Activated CD8-positive, alpha-beta T cell treated with anti-CD3 and anti-CD28 coated beads for 36 hours (primary cell): ENCODE measurements around the gene UNC45A. TPM values are rescaled to one million over a fixed set of nuclear protein-coding genes. Genes with fewer than 3 reads are reported as not detected.

Experiments
- ATAC-seq: fragments of 200-7000 bp; cut with Tn5 transposase; one replicate; pipeline ENCODE4 v1.10.0; 2021; ENCODE audit warnings: mild to moderate bottlenecking, moderate library complexity
- CTCF ChIA-PET: fragments of 350-600 bp; sonication (Branson Sonifier 250); formaldehyde crosslinking; loops from one replicate; lab custom pipeline; 2021; ENCODE audit warnings: antibody characterized with exemption; lab: Charles Lee
- POLR2A ChIA-PET: fragments of 350-600 bp; sonication (Branson Sonifier 250); formaldehyde crosslinking; loops from one replicate; lab custom pipeline; 2021; ENCODE audit warnings: antibody characterized with exemption; lab: Charles Lee
- DNase-seq: peaks from one replicate; pipeline ENCODE4 v3.0.0-alpha.2; 2020
- H3K27ac Mint-ChIP-seq: one replicate; pipeline ENCODE4 v1.8.0; 2021; ENCODE audit warnings: mild to moderate bottlenecking, mixed read lengths
- H3K27me3 Mint-ChIP-seq: one replicate; pipeline ENCODE4 v1.8.0; 2021; ENCODE audit warnings: mixed read lengths
- H3K36me3 Mint-ChIP-seq: one replicate; pipeline ENCODE4 v1.8.0; 2021; ENCODE audit warnings: low read depth, mixed read lengths
- H3K4me1 Mint-ChIP-seq: one replicate; pipeline ENCODE4 v1.8.0; 2021; ENCODE audit warnings: low read depth, mixed read lengths
- H3K4me3 Mint-ChIP-seq: one replicate; pipeline ENCODE4 v1.8.0; 2021; ENCODE audit warnings: mild to moderate bottlenecking, moderate library complexity, mixed read lengths
- H3K9me3 Mint-ChIP-seq: one replicate; pipeline ENCODE4 v1.8.0; 2021; ENCODE audit warnings: mixed read lengths
- CTCF ChIP-seq: fragments of 200-600 bp; IDR thresholded peaks from one replicate; pipeline ENCODE4 v1.8.0; 2022; ENCODE audit warnings: antibody characterized with exemption, mild to moderate bottlenecking
- intact Hi-C: fragments of 100-400 bp; cut with micrococcal nuclease; formaldehyde crosslinking; loops from one replicate; pipeline ENCODE4 v1.10.0; 2022
- total RNA-seq, 2 experiments: library from RNA; stranded (reverse); gene quantifications; one replicate each; pipeline ENCODE4 v1.2.3, GENCODE V29; 2021

UNC45A gene
- total RNA-seq, 2 experiments from 2014 or later = 65.0 to 66.8 TPM

- ChIA-PET CTCF (interaction anchor here (2.3 kb wide), 1 partner anchor 19 kb away, joined by 10 read pairs; the partner anchor contains the start of gene HDDC3), POLR2A (no interaction called here)
- Mint-ChIP-seq H3K27ac (no peak overlapping the region), H3K4me3 (no peak overlapping the region), H3K36me3 (peaks cover 30% of the 10 kb centered on the region), H3K9me3 (no peaks in the 10 kb centered on the region), H3K4me1 (peaks cover 2% of the 10 kb centered on the region), H3K27me3 (no peaks in the 10 kb centered on the region)
- ATAC-seq = no peak
- DNase-seq = no peak
- TF ChIP-seq CTCF = no peak
- intact Hi-C loops = no loop called here
Measured at GRCh38 chr15:90950676-90951075, 15.6 kb downstream of the UNC45A start.

- intact Hi-C loops = no loop called here
- no peak for TF ChIP-seq CTCF
- H3K27ac Mint-ChIP-seq = peak overlapping the region; percentile 53
- no peak for DNase-seq
- H3K27me3 Mint-ChIP-seq = no peaks in the 10 kb centered on the region
- H3K4me1 Mint-ChIP-seq = peaks cover 5% of the 10 kb centered on the region
- H3K4me3 Mint-ChIP-seq = no peak overlapping the region
- H3K9me3 Mint-ChIP-seq = no peaks in the 10 kb centered on the region
- CTCF ChIA-PET = interaction anchor here (1.0 to 8.0 kb wide), 3 partner anchors 19 to 80 kb away, joined by 4 to 178 read pairs (median 10); partner anchors contain the start of genes HDDC3, MAN2A2 and UNC45A
- POLR2A ChIA-PET = interaction anchor here (0.9 to 8.3 kb wide), 2 partner anchors 15 to 24 kb away, joined by 3 to 98 read pairs; partner anchors contain the start of genes HDDC3 and UNC45A
- peaks cover 36% of the 10 kb centered on the region for H3K36me3 Mint-ChIP-seq
- no peak for ATAC-seq
Measured at GRCh38 chr15:90952901-90953677, 18.0 kb downstream of the UNC45A start.

- TF ChIP-seq CTCF = no peak
- POLR2A ChIA-PET = interaction anchor here (0.7 to 8.3 kb wide), 11 partner anchors 16 to 73 kb away, joined by 3 to 98 read pairs (median 4); partner anchors contain the start of genes HDDC3 and UNC45A
- Mint-ChIP-seq H3K9me3 (no peaks in the 10 kb centered on the region), H3K4me1 (peaks cover 5% of the 10 kb centered on the region), H3K27ac (peak overlapping the region; percentile 94), H3K4me3 (peak overlapping the region; percentile 85), H3K27me3 (no peaks in the 10 kb centered on the region), H3K36me3 (peaks cover 32% of the 10 kb centered on the region)
- ATAC-seq (no peak), DNase-seq (no peak)
- intact Hi-C loops = no loop called here
- CTCF ChIA-PET = interaction anchor here (1.0 to 8.0 kb wide), 7 partner anchors 10 to 254 kb away, joined by 3 to 178 read pairs (median 10); partner anchors contain the start of genes HDDC3, MAN2A2 and UNC45A
Measured at GRCh38 chr15:90953947-90954711, 19.0 kb downstream of the UNC45A start.

GRCh38 chr15:90954712-90955623, 19.9 kb downstream of the UNC45A start, which contains the start of gene RCCD1:
Gene RCCD1 (plus strand): TSS chr15:90954884. CDS start chr15:90956735, 1,851 bp downstream.
- ATAC-seq (peak; percentile 94), DNase-seq (peak; percentile 96)
- CTCF ChIA-PET = interaction anchor here (1.0 to 8.0 kb wide), 13 partner anchors 11 to 317 kb away, joined by 3 to 178 read pairs (median 20); partner anchors contain the start of genes HDDC3, MAN2A2, SV2B and UNC45A
- intact Hi-C loops = loop anchor here (5.0 kb wide), 1 partner anchor 317 kb away; no protein-coding TSS in a partner anchor
- Mint-ChIP-seq H3K27ac (peak within 1 kb of the TSS; percentile 94), H3K9me3 (no peaks in the 10 kb centered on the region), H3K4me1 (peaks cover 5% of the 10 kb centered on the region), H3K27me3 (no peaks in the 10 kb centered on the region), H3K36me3 (peaks cover 38% of the 10 kb centered on the region), H3K4me3 (peak within 1 kb of the TSS; percentile 85)
- POLR2A ChIA-PET = interaction anchor here (0.7 to 8.3 kb wide), 12 partner anchors 17 to 72 kb away, joined by 3 to 98 read pairs (median 4); partner anchors contain the start of genes HDDC3, MAN2A2 and UNC45A
- no peak for TF ChIP-seq CTCF
